HEK293 (cell line): ENCODE data around the gene CNTNAP5.

Source experiments
- CTCF ChIA-PET: fragments of 350-600 bp; formaldehyde crosslinking; extraction: SDS; loops from one replicate; lab custom pipeline; 2021; ENCODE audit warnings: antibody characterized with exemption; lab: Yijun Ruan, JAX
- POLR2A ChIA-PET: fragments of 300-600 bp; formaldehyde crosslinking; extraction: SDS; loops from one replicate; lab custom pipeline; 2020; ENCODE audit warnings: antibody characterized with exemption, inconsistent platforms; lab: Yijun Ruan, JAX
- H3K27ac ChIP-seq: fragments of 200-500 bp; sonication (Bioruptor generic); 2 replicates; pipeline ENCODE4 v1.5.1; 2014; ENCODE audit warnings: low read depth, low read length, control low read depth, inconsistent platforms; ENCODE audit errors: extremely low read depth
- H3K36me3 ChIP-seq, 2 experiments: fragments of 200-500 bp in 1 of 2; sonication (Bioruptor generic) in 1 of 2; 1 replicate in 1 of 2; 2 replicates in 1 of 2; pipeline ENCODE4 v1.5.1; 2014 to 2017; ENCODE audit warnings: inconsistent platforms in 2 of 2, low read length in 2 of 2; ENCODE audit not compliant: control insufficient read depth in 2 of 2, insufficient read depth in 1 of 2
- H3K4me1 ChIP-seq: fragments of 200-500 bp; sonication (Bioruptor generic); 2 replicates; pipeline ENCODE4 v1.5.1; 2014; ENCODE audit warnings: mild to moderate bottlenecking, low read length, inconsistent platforms; ENCODE audit not compliant: control insufficient read depth, insufficient read depth
- H3K4me3 ChIP-seq: 2 replicates; pipeline ENCODE4 v1.5.1; 2011; ENCODE audit warnings: low read depth, mild to moderate bottlenecking, control low read depth, low read length, moderate library complexity
- H3K9me3 ChIP-seq: fragments of 200-500 bp; sonication (Bioruptor generic); 2 replicates; pipeline ENCODE4 v1.5.1; 2014; ENCODE audit warnings: low read depth, low read length, inconsistent platforms; ENCODE audit not compliant: control insufficient read depth, insufficient read depth
- BCL11A ChIP-seq: fragments of 450-650 bp; formaldehyde crosslinking; IDR thresholded peaks from 2 replicates; pipeline ENCODE4 v1.5.1; 2016; ENCODE audit warnings: low read depth, missing biosample characterization, missing genetic modification characterization
- CTCF ChIP-seq: fragments of 450-650 bp; formaldehyde crosslinking; IDR thresholded peaks from 2 replicates; pipeline ENCODE4 v1.5.1; 2016; ENCODE audit warnings: missing biosample characterization, missing genetic modification characterization
- ELK4 ChIP-seq: IDR thresholded peaks from 2 replicates; pipeline ENCODE4 v1.6.1; 2011; ENCODE audit warnings: mild to moderate bottlenecking, low read depth, low read length, borderline replicate concordance
- HOXA7 ChIP-seq: sonication (generic); formaldehyde crosslinking; IDR thresholded peaks from 2 replicates; pipeline ENCODE4 v1.8.1; 2022; ENCODE audit warnings: missing genetic modification reagents, borderline replicate concordance
- MYNN ChIP-seq: fragments of 450-650 bp; formaldehyde crosslinking; IDR thresholded peaks from 2 replicates; pipeline ENCODE4 v1.5.1; 2016; ENCODE audit warnings: missing biosample characterization, missing genetic modification characterization, borderline replicate concordance
- SCRT1 ChIP-seq: fragments of 450-650 bp; formaldehyde crosslinking; IDR thresholded peaks from 2 replicates; pipeline ENCODE4 v1.5.1; 2016; ENCODE audit warnings: missing biosample characterization, missing genetic modification characterization, borderline replicate concordance
- ZNF157 ChIP-seq: fragments of 450-650 bp; formaldehyde crosslinking; IDR thresholded peaks from 2 replicates; pipeline ENCODE4 v1.5.1; 2016; ENCODE audit warnings: missing biosample characterization, missing genetic modification characterization
- ZNF16 ChIP-seq: fragments of 450-650 bp; formaldehyde crosslinking; IDR thresholded peaks from 2 replicates; pipeline ENCODE4 v1.5.1; 2016; ENCODE audit warnings: low read depth, missing biosample characterization, missing genetic modification characterization
- ZNF18 ChIP-seq: fragments of 450-650 bp; formaldehyde crosslinking; IDR thresholded peaks from 2 replicates; pipeline ENCODE4 v1.5.1; 2016; ENCODE audit warnings: missing biosample characterization, missing genetic modification characterization
- ZNF2 ChIP-seq: fragments of 450-650 bp; formaldehyde crosslinking; IDR thresholded peaks from 2 replicates; pipeline ENCODE4 v1.5.1; 2016; ENCODE audit warnings: missing biosample characterization, missing genetic modification characterization
- ZNF223 ChIP-seq: fragments of 450-650 bp; formaldehyde crosslinking; IDR thresholded peaks from 2 replicates; pipeline ENCODE4 v1.5.1; 2016; ENCODE audit warnings: missing biosample characterization, missing genetic modification characterization
- ZNF26 ChIP-seq: fragments of 450-650 bp; formaldehyde crosslinking; IDR thresholded peaks from 2 replicates; pipeline ENCODE4 v1.5.1; 2016; ENCODE audit warnings: missing biosample characterization, missing genetic modification characterization
- ZNF280C ChIP-seq: fragments of 450-650 bp; formaldehyde crosslinking; IDR thresholded peaks from 2 replicates; pipeline ENCODE4 v1.5.1; 2016; ENCODE audit warnings: missing biosample characterization, missing genetic modification characterization
- ZNF335 ChIP-seq: fragments of 450-650 bp; formaldehyde crosslinking; conservative IDR thresholded peaks from 2 replicates; pipeline ENCODE4 v1.5.1; 2016; ENCODE audit warnings: missing biosample characterization, missing genetic modification characterization
- ZNF354C ChIP-seq: fragments of 450-650 bp; formaldehyde crosslinking; IDR thresholded peaks from 2 replicates; pipeline ENCODE4 v1.5.1; 2016; ENCODE audit warnings: missing biosample characterization, missing genetic modification characterization, low read depth, borderline replicate concordance
- ZNF488 ChIP-seq: fragments of 450-650 bp; formaldehyde crosslinking; IDR thresholded peaks from 2 replicates; pipeline ENCODE4 v1.5.1; 2016; ENCODE audit warnings: missing biosample characterization, missing genetic modification characterization
- ZNF560 ChIP-seq: fragments of 450-650 bp; formaldehyde crosslinking; IDR thresholded peaks from 2 replicates; pipeline ENCODE4 v1.5.1; 2017; ENCODE audit warnings: missing biosample characterization, missing genetic modification characterization, borderline replicate concordance
- ZNF596 ChIP-seq: fragments of 450-650 bp; IDR thresholded peaks from 2 replicates; pipeline ENCODE4 v1.5.0; 2018; ENCODE audit warnings: missing biosample characterization, mild to moderate bottlenecking, missing genetic modification characterization, moderate library complexity
- ZNF776 ChIP-seq: fragments of 450-650 bp; formaldehyde crosslinking; IDR thresholded peaks from 2 replicates; pipeline ENCODE4 v1.5.0; 2017; ENCODE audit warnings: missing biosample characterization, missing genetic modification characterization, borderline replicate concordance
- TF ChIP-seq, protein P1 (sequence below): fragments of 450-650 bp; formaldehyde crosslinking; IDR thresholded peaks from 2 replicates; pipeline ENCODE4; 2016; ENCODE audit warnings: missing biosample characterization, missing genetic modification characterization

The CNTNAP5 gene

GRCh38 chr2:124369181-124369580 lies 344.1 kb downstream of the CNTNAP5 start:
- ChIA-PET CTCF (interaction anchor here (0.7 kb wide), 1 partner anchor 140 kb away, joined by 3 read pairs; no protein-coding TSS in a partner anchor), POLR2A (no interaction called here)
- no peaks in the 10 kb centered on the region for H3K4me1 ChIP-seq

DNA sequence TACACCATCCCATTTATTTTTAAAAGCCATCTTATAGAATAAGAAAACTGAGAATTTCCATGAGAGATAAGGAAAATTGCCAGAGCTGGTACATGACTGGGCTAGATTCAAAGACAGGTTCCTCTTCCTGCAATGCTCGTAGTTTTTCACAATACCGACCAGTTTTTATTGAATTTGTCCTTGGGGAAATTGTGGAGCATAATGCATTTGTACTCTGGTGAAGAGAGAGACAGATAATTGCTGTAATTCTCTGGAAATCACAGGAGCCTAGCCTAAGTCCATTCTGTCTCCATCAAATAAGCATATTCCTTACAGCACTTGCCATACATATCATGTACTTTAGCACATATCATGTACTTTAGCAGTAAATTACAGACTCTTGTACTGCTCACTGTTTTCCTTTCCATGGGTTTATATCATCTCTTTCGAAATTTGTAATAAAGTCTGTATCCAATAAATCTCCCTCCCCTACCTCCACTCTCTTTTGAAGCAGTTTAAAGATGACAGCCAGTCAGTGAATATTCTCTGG lies 355.2 kb downstream of the CNTNAP5 start:
- ChIA-PET CTCF (no interaction called here), POLR2A (no interaction called here)
- TF ChIP-seq ZNF280C (tag by site-specific recombination) (no peak), ZNF335 (tag by site-specific recombination) (no peak), CTCF (tag by site-specific recombination) (no peak), ZNF18 (no peak), ZNF488 (no peak), ZNF560 (tag by site-specific recombination) (no peak), HOXA7 (no peak), ELK4 (no peak), SCRT1 (tag by site-specific recombination) (no peak), ZNF596 (tag by site-specific recombination) (no peak), ZNF223 (tag by site-specific recombination) (no peak), BCL11A (tag by site-specific recombination) (no peak), MYNN (tag by site-specific recombination) (no peak), ZNF26 (tag by site-specific recombination) (no peak), ZNF776 (tag by site-specific recombination) (no peak), ZNF354C (tag by site-specific recombination) (no peak)
- TF ChIP-seq, protein P1, sequence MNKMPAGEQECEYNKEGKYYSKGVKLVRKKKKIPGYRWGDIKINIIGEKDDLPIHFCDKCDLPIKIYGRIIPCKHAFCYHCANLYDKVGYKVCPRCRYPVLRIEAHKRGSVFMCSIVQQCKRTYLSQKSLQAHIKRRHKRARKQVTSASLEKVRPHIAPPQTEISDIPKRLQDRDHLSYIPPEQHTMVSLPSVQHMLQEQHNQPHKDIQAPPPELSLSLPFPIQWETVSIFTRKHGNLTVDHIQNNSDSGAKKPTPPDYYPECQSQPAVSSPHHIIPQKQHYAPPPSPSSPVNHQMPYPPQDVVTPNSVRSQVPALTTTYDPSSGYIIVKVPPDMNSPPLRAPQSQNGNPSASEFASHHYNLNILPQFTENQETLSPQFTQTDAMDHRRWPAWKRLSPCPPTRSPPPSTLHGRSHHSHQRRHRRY (tag by site-specific recombination): no peak

More at GRCh38 chr2:124369181-124369580, 344.1 kb downstream of the CNTNAP5 start:
- no peaks in the 10 kb centered on the region for H3K36me3 ChIP-seq
- no peaks in the 10 kb centered on the region for H3K9me3 ChIP-seq
- H3K4me3 ChIP-seq: no peak overlapping the region
- TF ChIP-seq ZNF335 (tag by site-specific recombination) (no peak), ZNF2 (tag by site-specific recombination) (no peak), ZNF157 (no peak), ZNF16 (no peak)
- no peak overlapping the region for H3K27ac ChIP-seq

More for the DNA sequence above, 355.2 kb downstream of the CNTNAP5 start:
- Histone ChIP-seq H3K9me3 (no peaks in the 10 kb centered on the region), H3K36me3 (no peaks in the 10 kb centered on the region), H3K4me3 (no peak overlapping the region), H3K4me1 (no peaks in the 10 kb centered on the region), H3K27ac (no peak overlapping the region)
